ENCODE results near the gene PLVAP.

- TF ChIP-seq, protein P1, sequence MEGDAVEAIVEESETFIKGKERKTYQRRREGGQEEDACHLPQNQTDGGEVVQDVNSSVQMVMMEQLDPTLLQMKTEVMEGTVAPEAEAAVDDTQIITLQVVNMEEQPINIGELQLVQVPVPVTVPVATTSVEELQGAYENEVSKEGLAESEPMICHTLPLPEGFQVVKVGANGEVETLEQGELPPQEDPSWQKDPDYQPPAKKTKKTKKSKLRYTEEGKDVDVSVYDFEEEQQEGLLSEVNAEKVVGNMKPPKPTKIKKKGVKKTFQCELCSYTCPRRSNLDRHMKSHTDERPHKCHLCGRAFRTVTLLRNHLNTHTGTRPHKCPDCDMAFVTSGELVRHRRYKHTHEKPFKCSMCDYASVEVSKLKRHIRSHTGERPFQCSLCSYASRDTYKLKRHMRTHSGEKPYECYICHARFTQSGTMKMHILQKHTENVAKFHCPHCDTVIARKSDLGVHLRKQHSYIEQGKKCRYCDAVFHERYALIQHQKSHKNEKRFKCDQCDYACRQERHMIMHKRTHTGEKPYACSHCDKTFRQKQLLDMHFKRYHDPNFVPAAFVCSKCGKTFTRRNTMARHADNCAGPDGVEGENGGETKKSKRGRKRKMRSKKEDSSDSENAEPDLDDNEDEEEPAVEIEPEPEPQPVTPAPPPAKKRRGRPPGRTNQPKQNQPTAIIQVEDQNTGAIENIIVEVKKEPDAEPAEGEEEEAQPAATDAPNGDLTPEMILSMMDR (IDR thresholded peaks at IDR 0.05; ENCODE audit: extremely low read depth in 1 of 2, insufficient read depth in 1 of 2, low read depth in 1 of 2, low read length in 2 of 2), result peak in 1 of 2 donors; percentile 13
- no peak for TF ChIP-seq POLR2AphosphoS5 (IDR thresholded peaks at IDR 0.05; ENCODE audit: insufficient read depth, low read depth, low read length)
- TF ChIP-seq POLR2A (IDR thresholded peaks at IDR 0.05; ENCODE audit: low read depth, low read length), result no peak
- TF ChIP-seq EZH2 (IDR thresholded peaks at IDR 0.05; ENCODE audit: borderline replicate concordance, low read depth, low read length, severe bottlenecking), result no peak
- no peak for TF ChIP-seq MAX (IDR thresholded peaks at IDR 0.05; ENCODE audit: insufficient read depth, insufficient read length)
- no peak for TF ChIP-seq MYC (IDR thresholded peaks at IDR 0.05; ENCODE audit: low read depth, low read length)
Measured at GRCh38 chr19:17389957-17390664, 13.0 kb upstream of the PLVAP start.

Measured in endothelial cell of umbilical vein (primary cell).